LHCN-M2 (cell line): ENCODE data around the gene ABITRAM. TPM values are rescaled to one million over a fixed set of nuclear protein-coding genes. Genes with fewer than 3 reads are reported as not detected.
"Not testable (repeated sequence)": the region's sequence is repeated elsewhere in the genome, so short reads cannot be mapped to it uniquely, and the experiment has no call there.

Experiments used
- DNase-seq: peaks from one replicate; pipeline ENCODE4 v3.0.0-alpha.2; 2012; ENCODE audit warnings: low read depth
- total RNA-seq: library from RNA; depleted of rRNA; stranded (reverse); fragments of >200 nt; gene quantifications from 2 replicates; pipeline ENCODE4 v1.2.3, GENCODE V29; 2014

Gene ABITRAM
- total RNA-seq, 1 experiment from 2014 or later: 9.1 TPM

- DNase-seq: no peak
These were observed 5.8 kb upstream of the ABITRAM start for GRCh38 chr9:108928386-108928785.

GRCh38 chr9:108933231-108933717 is 926 bp upstream of the ABITRAM start:
- peak; percentile 18 for DNase-seq

GRCh38 chr9:108933718-108934322 is 380 bp upstream of the ABITRAM start, which contains the start of gene ELP1:
Gene ELP1, minus strand, starts transcription at chr9:108934124. Its CDS starts 2,978 bp downstream, at chr9:108931146.
- peak; percentile 94 for DNase-seq

- no peak for DNase-seq
These were observed 3.5 kb downstream of the ABITRAM start for GRCh38 chr9:108937561-108938305.

GRCh38 chr9:108939975-108940374 is 5.8 kb downstream of the ABITRAM start:
- no peak for DNase-seq

GRCh38 chr9:108950168-108950567 is 16.0 kb downstream of the ABITRAM start:
- DNase-seq: no peak

- no peak for DNase-seq
These were observed 17.4 kb downstream of the ABITRAM start for GRCh38 chr9:108951578-108951977.

- DNase-seq: peak; percentile 38
These were observed 19.9 kb downstream of the ABITRAM start for GRCh38 chr9:108953983-108954574.

- DNase-seq: no peak
These were observed 21.9 kb downstream of the ABITRAM start for GRCh38 chr9:108956022-108956630.

- DNase-seq: no peak
These were observed 22.4 kb downstream of the ABITRAM start for GRCh38 chr9:108956631-108957026.

- no peak for DNase-seq
These were observed 26.1 kb downstream of the ABITRAM start for GRCh38 chr9:108960331-108960730.

- DNase-seq: no peak
These were observed 27.0 kb downstream of the ABITRAM start for GRCh38 chr9:108961151-108961550.

- no peak for DNase-seq
These were observed 29.4 kb downstream of the ABITRAM start for GRCh38 chr9:108963459-108964143.

- no peak for DNase-seq
These were observed 33.7 kb downstream of the ABITRAM start for GRCh38 chr9:108967916-108968315.

GRCh38 chr9:108971392-108971791 is 37.2 kb downstream of the ABITRAM start:
- not testable (repeated sequence) for DNase-seq

GRCh38 chr9:108972186-108972585 is 38.0 kb downstream of the ABITRAM start:
- no peak for DNase-seq

- DNase-seq: no peak
These were observed 38.5 kb downstream of the ABITRAM start for GRCh38 chr9:108972626-108973209.

- no peak for DNase-seq
These were observed 39.7 kb downstream of the ABITRAM start for GRCh38 chr9:108973895-108974294.

GRCh38 chr9:108978205-108978604 is 44.0 kb downstream of the ABITRAM start:
- no peak for DNase-seq

GRCh38 chr9:108980893-108981292 is 46.7 kb downstream of the ABITRAM start:
- no peak for DNase-seq

GRCh38 chr9:108983885-108984284 is 49.7 kb downstream of the ABITRAM start:
- no peak for DNase-seq
